Omental fat pad (tissue), 4 donors: ENCODE measurements around the gene OBSL1. TPM values are rescaled to one million over a fixed set of nuclear protein-coding genes. Genes with fewer than 3 reads are reported as not detected.

Experiments used
- ATAC-seq: fragments of 150-250 bp; one replicate; pipeline ENCODE4 v1.9.1; 2016; ENCODE audit warnings: mild to moderate bottlenecking, moderate library complexity; ENCODE audit not compliant: low FRiP score
- DNase-seq: peaks from one replicate; pipeline ENCODE4 v3.0.0-alpha.2; 2019; ENCODE audit warnings: low spot score
- total RNA-seq, 4 donors: library from RNA; depleted of rRNA; stranded (reverse); fragments of >200 nt; gene quantifications; one replicate each; pipeline ENCODE4 v1.1.0, GENCODE V29; 2016
- TF ChIP-seq, protein P1 (sequence below), 3 donors: fragments of 450-650 bp; IDR thresholded peaks; one replicate each; pipeline ENCODE4 v1.5.1; 2016 to 2017; ENCODE audit warnings: antibody characterized with exemption in 3 of 3, mild to moderate bottlenecking in 3 of 3, moderate library complexity in 2 of 3

Gene OBSL1
- total RNA-seq, 4 donors from 2014 or later = 68.6 to 117 (median 88.7) TPM

DNA sequence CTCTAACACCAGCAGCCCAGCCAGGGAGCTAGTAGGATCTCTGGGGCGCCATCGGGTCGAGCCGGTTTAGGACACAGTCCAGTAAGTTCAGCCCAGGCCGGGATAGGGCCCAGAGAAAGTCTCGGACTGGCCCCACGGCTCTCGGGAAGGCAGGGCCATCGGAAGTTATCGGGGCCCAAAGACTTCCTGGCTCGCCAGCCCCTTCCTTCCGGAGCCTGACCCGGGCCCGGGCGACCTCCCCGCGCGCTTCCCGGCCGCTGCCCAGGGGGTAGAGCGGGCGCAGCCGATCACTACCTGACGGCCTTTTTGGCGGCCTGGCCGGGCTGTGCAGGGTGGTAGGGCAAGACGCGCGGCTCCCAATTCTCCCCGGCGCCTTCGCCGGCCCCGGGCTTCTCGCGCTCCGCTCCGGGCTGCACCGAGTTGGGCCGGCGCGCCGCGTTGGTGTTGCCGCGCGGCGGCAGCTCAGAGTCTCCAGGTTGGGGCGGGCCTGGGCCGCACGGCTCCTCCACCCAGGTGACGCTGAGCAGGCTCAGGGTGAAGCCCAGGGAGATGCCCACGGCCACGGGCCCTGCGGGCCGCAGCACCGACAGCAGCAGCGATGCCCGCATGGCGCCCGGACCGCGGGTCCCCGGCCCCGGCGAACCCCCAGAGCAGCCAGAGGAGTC, 28.3 kb downstream of the OBSL1 start:
- ATAC-seq (peak; percentile 32), DNase-seq (no peak)
- TF ChIP-seq, protein P1, sequence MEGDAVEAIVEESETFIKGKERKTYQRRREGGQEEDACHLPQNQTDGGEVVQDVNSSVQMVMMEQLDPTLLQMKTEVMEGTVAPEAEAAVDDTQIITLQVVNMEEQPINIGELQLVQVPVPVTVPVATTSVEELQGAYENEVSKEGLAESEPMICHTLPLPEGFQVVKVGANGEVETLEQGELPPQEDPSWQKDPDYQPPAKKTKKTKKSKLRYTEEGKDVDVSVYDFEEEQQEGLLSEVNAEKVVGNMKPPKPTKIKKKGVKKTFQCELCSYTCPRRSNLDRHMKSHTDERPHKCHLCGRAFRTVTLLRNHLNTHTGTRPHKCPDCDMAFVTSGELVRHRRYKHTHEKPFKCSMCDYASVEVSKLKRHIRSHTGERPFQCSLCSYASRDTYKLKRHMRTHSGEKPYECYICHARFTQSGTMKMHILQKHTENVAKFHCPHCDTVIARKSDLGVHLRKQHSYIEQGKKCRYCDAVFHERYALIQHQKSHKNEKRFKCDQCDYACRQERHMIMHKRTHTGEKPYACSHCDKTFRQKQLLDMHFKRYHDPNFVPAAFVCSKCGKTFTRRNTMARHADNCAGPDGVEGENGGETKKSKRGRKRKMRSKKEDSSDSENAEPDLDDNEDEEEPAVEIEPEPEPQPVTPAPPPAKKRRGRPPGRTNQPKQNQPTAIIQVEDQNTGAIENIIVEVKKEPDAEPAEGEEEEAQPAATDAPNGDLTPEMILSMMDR (IDR thresholded peaks at IDR 0.05) = no peak

DNA sequence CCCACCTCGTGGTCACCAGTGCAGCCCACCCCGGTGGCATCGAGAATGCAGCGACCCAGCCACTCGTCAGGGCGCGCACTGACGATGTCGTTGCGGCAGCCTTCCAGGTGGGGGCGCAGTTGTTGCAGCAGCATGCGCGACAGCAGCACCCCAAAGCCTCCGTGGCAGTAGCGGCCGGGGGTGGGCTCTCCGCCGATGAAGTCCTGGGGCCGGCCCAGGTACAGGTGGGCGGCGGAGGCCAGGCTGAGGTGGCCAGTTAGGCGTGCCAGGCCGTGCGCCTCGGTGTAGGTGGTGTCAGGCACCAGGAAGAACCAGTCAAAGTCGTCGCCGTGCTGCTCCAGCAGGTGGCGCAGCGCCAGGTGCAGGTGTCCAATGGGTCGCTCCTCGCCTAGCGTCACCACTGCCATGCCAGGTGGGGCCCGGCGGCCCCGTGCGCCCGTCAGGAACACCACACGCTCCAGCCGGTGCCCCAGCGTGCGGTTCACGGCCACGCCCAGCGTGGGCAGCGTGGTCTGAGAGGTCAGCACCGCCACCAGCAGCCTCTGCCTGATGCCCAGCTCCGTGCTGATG, 29.6 kb downstream of the OBSL1 start:
- TF ChIP-seq, protein P1 (IDR thresholded peaks at IDR 0.05) = peak in 1 of 3 donors; percentile 84
- DNase-seq (peak; percentile 68), ATAC-seq (peak; percentile 3)

DNA sequence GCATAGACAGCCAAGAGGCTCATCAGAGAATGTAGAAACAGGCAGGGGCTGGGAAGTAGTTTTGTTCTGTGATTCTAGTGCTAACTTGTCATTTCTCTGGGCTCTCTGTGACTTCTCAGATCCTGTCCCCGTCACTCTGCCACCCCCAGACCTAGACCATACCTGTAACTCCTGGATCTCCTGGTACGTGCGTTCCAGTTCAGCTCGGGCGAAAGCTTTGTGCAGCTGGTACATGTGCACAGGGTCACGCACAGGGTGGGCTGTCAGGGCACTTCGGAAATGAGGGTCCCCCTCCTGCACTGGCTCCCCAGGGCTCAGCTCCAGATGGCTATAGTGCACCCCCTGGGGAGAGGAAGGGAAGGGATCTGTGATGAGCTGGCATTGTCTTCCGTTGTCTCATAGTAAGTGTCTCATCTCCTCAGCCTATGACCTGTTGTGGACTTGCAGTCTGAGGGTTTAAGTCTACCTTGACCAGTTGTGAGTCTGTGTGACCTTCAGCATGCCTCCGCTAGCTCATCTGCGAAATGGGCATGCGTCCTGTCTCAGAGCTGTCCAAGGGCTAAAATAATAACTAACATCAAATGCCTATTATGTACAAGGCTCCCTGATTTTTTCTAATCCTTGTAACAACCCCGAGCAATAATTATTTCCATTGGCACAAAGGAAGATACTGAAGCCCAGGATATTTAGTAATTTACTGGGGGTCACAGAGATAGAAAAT, 30.4 kb downstream of the OBSL1 start:
- DNase-seq (no peak), ATAC-seq (no peak)
- TF ChIP-seq, protein P1 (IDR thresholded peaks at IDR 0.05) = no peak

DNA sequence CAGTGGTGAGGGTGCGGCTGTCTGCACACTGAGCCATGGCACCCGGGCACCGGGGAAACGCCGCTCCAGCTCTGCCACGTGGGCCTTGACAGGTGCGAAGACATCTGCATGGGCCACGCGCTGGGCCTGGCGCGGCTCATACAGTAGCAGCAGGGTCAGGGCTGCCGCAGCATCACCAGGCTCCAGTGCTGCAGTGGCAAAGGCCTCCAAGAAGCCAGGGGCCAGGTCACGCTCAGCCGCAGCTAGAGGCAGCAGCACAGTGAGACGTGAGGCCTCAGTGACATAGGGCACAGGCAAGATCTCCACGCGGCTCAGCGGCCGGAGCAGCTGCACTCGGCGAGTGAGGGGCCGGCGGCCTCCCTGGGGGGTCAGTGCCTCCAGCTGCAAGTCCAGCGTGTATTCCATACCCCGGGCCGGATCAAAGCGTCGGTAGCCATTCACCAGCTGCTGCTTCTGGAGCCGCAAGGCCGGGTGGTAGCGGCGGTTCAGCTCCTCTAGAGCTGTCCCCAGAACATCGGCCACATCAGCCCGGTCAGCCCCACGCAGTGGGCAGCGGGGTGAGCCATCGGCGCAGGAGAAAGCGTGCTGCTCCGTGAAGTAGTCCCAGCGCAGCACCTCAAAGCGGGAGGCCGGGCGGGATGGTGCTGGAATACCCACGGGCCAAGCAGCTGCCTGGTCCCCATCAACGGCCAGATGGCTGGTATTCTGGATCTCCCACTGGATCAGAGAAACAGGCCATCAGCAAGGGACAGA, 31.2 kb downstream of the OBSL1 start:
- no peak for ATAC-seq
- no peak for DNase-seq
- TF ChIP-seq, protein P1 (IDR thresholded peaks at IDR 0.05) = no peak

DNA sequence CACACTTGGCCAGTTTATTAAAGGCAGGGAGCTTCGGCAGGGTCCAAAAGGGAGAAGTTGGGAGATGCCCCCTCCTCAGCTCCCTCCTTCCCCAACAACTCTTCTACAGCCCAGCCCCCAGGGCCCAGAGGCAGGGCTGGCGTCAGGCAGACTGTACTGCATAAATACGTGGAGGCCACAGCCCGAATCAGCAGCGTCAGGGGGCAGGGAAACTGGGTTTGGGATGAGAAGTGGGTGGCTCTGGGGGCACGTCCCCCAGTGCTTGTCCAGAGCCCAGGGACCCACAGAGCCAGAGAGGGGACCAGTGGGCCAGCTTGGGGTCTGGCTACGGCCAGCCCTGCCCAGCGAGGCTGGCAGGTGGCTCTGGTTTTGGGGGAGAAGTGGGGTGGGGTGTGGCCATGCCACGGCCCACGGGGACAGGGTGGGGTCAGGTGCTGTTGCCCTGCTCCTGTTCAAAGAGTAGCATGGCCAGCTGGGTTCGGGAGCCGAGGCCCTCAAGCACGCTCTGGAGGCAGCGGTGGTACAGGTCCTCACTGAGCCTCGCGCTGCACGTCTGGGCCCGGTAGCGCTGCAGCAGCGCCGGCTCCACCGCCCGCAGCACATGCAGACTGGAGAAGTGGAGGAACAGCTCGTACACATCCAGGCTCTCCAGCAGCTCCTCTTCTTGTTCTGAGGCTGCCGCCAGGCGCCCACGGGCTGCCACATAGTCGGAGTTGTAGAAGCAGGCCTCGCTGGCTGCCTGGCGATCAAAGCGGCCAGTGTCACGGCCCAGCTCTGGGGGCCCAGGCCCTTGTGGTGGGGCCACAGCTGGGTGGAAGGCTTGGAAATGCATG, 32.2 kb downstream of the OBSL1 start:
- TF ChIP-seq, protein P1 (IDR thresholded peaks at IDR 0.05) = no peak
- DNase-seq (no peak), ATAC-seq (no peak)

DNA sequence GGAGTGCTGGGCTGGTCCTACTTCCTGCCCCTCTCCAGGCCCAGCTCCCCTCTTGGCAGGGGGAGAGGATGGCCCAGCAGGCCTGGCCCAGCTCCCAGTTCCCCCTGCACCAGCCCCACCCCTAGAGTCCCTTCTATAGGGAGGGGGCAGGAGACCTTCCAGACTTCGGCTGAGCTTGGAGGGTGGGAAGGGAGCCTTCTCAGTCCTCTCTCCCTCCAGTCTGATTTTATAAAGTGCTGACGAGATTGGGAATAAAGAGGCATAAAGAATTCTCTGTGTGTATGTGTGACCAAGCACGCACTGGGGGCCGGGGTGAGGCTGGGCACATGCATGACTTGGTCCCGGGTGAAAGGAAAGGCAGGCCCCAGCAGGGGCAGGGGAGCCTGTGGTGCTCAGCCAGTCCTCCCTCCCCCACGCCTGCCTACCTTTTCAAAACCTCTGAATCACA, 32.8 kb downstream of the OBSL1 start:
- TF ChIP-seq, protein P1 (IDR thresholded peaks at IDR 0.05) = no peak
- ATAC-seq (no peak), DNase-seq (no peak)
